ENCODE results near the gene ZNF263.

GRCh38 chr16:3268294-3268693, 15.0 kb upstream of the ZNF263 start:
- TF ChIP-seq CREB5 (CRISPR knock-in tag; IDR thresholded peaks at IDR 0.05; ENCODE audit: low read depth) (no peak), ZNF70 (CRISPR knock-in tag; IDR thresholded peaks at IDR 0.05) (no peak), ZC3H10 (CRISPR knock-in tag; IDR thresholded peaks at IDR 0.05) (no peak), CSRNP3 (CRISPR knock-in tag; IDR thresholded peaks at IDR 0.05) (no peak), TSHZ2 (CRISPR knock-in tag; IDR thresholded peaks at IDR 0.05) (no peak), OSR1 (CRISPR knock-in tag; IDR thresholded peaks at IDR 0.05) (no peak)
